GM12865 (cell line): ENCODE results near the gene SLC66A2.

Experiments
- DNase-seq: peaks from one replicate; pipeline ENCODE4 v3.0.0; 2010; ENCODE audit warnings: low read depth
- H3K4me3 ChIP-seq: 2 replicates; pipeline ENCODE4 v1.5.1; 2011; ENCODE audit warnings: mild to moderate bottlenecking, low read depth, low read length, control low read depth
- CTCF ChIP-seq: IDR thresholded peaks from 2 replicates; pipeline ENCODE4 v1.5.1; 2011; ENCODE audit warnings: low read length, control low read depth, low read depth, inconsistent platforms; ENCODE audit not compliant: insufficient read depth; ENCODE audit errors: missing control alignments

The SLC66A2 gene

GRCh38 chr18:79952456-79952995 is 1.1 kb upstream of the SLC66A2 start:
- TF ChIP-seq CTCF, result no peak
- peak overlapping the region; percentile 58 for H3K4me3 ChIP-seq
- DNase-seq, result no peak

- peak; percentile 41 for DNase-seq
These were observed 725 bp downstream of the SLC66A2 start for GRCh38 chr18:79950515-79951341.

GRCh38 chr18:79949697-79950487 is 1.6 kb downstream of the SLC66A2 start:
- DNase-seq, result peak; percentile 56
- TF ChIP-seq CTCF, result no peak
- peak overlapping the region; percentile 89 for H3K4me3 ChIP-seq

More at GRCh38 chr18:79950515-79951341, 725 bp downstream of the SLC66A2 start:
- peak overlapping the region; percentile 89 for H3K4me3 ChIP-seq
- TF ChIP-seq CTCF, result no peak

GRCh38 chr18:79948719-79949411 is 2.6 kb downstream of the SLC66A2 start:
- no peak for TF ChIP-seq CTCF
- no peak overlapping the region for H3K4me3 ChIP-seq
- no peak for DNase-seq

GRCh38 chr18:79947881-79948610 is 3.4 kb downstream of the SLC66A2 start:
- TF ChIP-seq CTCF, result no peak
- no peak for DNase-seq
- H3K4me3 ChIP-seq, result no peak overlapping the region

- H3K4me3 ChIP-seq, result no peak overlapping the region
- no peak for TF ChIP-seq CTCF
- DNase-seq, result no peak
These were observed 4.2 kb downstream of the SLC66A2 start for GRCh38 chr18:79947054-79947755.
